HuH-7.5 (cell line): ENCODE measurements around the gene FAM227A.
"Not testable (repeated sequence)": the region's sequence is repeated elsewhere in the genome, so short reads cannot be mapped to it uniquely, and the experiment has no call there.

Experiments
- DNase-seq: peaks from one replicate; pipeline ENCODE4 v3.0.0; 2011; ENCODE audit warnings: low spot score

The FAM227A gene

GRCh38 chr22:38657045-38657909 lies 1.1 kb upstream of the FAM227A start:
- DNase-seq: no peak

GRCh38 chr22:38655519-38656255 lies 505 bp downstream of the FAM227A start:
- DNase-seq: no peak

- no peak for DNase-seq
These were observed 2.5 kb downstream of the FAM227A start for GRCh38 chr22:38653741-38654140.

GRCh38 chr22:38652859-38653258 lies 3.3 kb downstream of the FAM227A start:
- no peak for DNase-seq

GRCh38 chr22:38649841-38650522 lies 6.2 kb downstream of the FAM227A start:
- DNase-seq: no peak

- DNase-seq: no peak
These were observed 10.8 kb downstream of the FAM227A start for GRCh38 chr22:38645430-38645829.

GRCh38 chr22:38644245-38644644 lies 11.9 kb downstream of the FAM227A start:
- not testable (repeated sequence) for DNase-seq

GRCh38 chr22:38641476-38642040 lies 14.6 kb downstream of the FAM227A start:
- DNase-seq: no peak

- no peak for DNase-seq
These were observed 17.5 kb downstream of the FAM227A start for GRCh38 chr22:38638728-38639127.

GRCh38 chr22:38638216-38638615 lies 18.0 kb downstream of the FAM227A start:
- DNase-seq: no peak

GRCh38 chr22:38632528-38632927 lies 23.7 kb downstream of the FAM227A start:
- no peak for DNase-seq

- DNase-seq: no peak
These were observed 24.5 kb downstream of the FAM227A start for GRCh38 chr22:38631724-38632123.

GRCh38 chr22:38629108-38629507 lies 27.1 kb downstream of the FAM227A start:
- no peak for DNase-seq

- no peak for DNase-seq
These were observed 27.7 kb downstream of the FAM227A start for GRCh38 chr22:38628444-38628843.

GRCh38 chr22:38623351-38623750 lies 32.8 kb downstream of the FAM227A start:
- no peak for DNase-seq

GRCh38 chr22:38618682-38619081 lies 37.5 kb downstream of the FAM227A start:
- no peak for DNase-seq

- no peak for DNase-seq
These were observed 37.9 kb downstream of the FAM227A start for GRCh38 chr22:38618258-38618657.

- not testable (repeated sequence) for DNase-seq
These were observed 41.2 kb downstream of the FAM227A start for GRCh38 chr22:38615064-38615405.

GRCh38 chr22:38614332-38615063 lies 41.7 kb downstream of the FAM227A start:
- DNase-seq: no peak

GRCh38 chr22:38613588-38613987 lies 42.6 kb downstream of the FAM227A start:
- DNase-seq: no peak

GRCh38 chr22:38612217-38613006 lies 43.8 kb downstream of the FAM227A start:
- no peak for DNase-seq
